ENCODE measurements around the gene TRAPPC2B. TPM values are rescaled to one million over a fixed set of nuclear protein-coding genes. Genes with fewer than 3 reads are reported as not detected.
"Not testable (repeated sequence)": the region's sequence is repeated elsewhere in the genome, so short reads cannot be mapped to it uniquely, and the experiment has no call there.

Gene TRAPPC2B
- total RNA-seq, 1 donor from 2014 or later, result 15.8 TPM

- DNase-seq, result not testable (repeated sequence)
Observed at GRCh38 chr19:57374647-57375046, 11.3 kb downstream of the TRAPPC2B start.

- DNase-seq, result no peak
Observed at GRCh38 chr19:57376151-57376550, 12.8 kb downstream of the TRAPPC2B start.

- DNase-seq, result no peak
Observed at GRCh38 chr19:57377498-57378146, 14.3 kb downstream of the TRAPPC2B start.

DNA sequence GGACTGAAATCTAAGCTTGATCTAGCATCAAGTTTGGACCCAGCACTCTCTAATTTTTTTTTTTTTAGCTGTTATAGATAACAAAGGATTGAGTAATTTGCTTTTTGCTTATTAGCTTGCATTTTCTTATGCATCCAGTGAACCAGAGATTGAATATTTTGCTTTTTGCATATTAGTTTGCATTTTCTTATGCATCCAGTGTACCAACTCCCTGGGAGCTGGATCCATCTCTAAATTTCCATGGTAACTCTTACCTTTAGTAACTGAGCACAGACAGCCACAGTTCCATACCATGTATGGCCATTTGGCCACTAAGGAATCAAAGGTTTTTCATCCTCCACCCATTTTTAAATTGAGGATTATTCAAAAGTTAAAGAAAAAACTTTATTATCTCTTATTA lies 17.6 kb downstream of the TRAPPC2B start:
- DNase-seq, result no peak

DNA sequence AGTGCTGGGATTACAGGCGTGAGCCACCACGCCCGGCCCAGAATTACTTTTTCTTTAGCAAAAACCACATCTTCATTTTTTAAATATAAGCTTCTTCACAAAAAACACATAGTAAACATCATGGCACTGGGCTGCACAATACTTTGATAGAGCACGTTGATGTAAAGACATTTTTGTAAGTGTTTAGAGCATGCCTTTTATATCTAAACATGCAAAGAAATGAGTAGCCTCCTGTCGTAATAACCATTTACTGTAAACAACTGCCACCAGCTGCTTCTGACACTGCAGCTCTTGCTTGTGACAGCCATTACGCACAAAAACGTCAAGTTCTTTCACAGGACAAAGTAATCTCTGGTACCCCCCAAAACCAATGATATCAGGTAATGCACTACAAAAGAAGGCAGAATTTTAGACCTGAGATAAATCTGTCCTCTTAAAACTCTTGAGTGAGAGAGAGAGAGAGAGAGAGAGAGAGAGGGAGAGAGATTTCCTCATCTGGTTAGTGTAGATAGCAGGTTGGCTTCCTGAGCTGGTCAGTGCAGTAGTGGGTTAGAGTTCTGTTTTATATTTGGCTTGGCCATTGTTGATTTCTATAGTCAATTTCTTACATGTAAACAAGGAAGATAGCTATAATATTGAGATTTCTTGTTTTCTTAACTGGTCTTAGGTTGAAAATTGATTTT lies 19.6 kb downstream of the TRAPPC2B start:
- no peak for DNase-seq

- DNase-seq, result no peak
Observed at GRCh38 chr19:57389194-57389729, 25.9 kb downstream of the TRAPPC2B start.

- DNase-seq, result peak; percentile 99
Observed at GRCh38 chr19:57389730-57390598, 26.6 kb downstream of the TRAPPC2B start, which contains the start of gene ZNF548. Gene ZNF548 (plus strand): TSS chr19:57389854. CDS start chr19:57390100, 246 bp downstream.

DNA sequence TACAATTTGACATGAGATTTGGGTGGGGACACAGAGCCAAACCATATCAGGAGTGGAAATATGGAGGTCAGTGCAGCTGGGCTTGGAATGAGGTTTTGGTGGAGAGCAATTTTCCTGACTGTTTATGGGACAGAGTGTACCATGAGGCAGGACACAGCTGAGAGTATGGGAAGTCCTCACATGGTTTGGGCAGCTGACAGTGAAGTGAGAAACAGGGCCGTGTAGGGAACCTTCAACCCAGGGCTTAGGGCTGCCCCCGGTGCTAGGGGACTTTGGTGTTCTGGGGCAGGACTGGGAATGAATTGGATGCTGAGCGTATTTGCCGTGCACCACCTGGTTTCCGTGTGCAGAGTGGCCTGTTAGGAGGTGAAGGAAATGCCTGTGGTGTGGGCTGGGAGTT lies 32.4 kb downstream of the TRAPPC2B start:
- no peak for DNase-seq

DNA sequence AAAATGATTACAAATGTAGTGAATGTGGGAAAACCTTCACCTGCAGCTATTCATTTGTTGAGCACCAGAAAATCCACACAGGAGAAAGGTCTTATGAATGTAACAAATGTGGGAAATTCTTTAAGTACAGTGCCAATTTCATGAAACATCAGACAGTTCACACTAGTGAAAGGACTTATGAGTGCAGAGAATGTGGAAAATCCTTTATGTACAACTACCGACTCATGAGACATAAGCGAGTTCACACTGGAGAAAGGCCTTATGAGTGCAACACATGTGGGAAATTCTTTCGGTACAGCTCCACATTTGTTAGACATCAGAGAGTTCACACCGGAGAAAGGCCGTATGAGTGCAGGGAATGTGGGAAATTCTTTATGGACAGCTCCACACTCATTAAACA lies 35.5 kb downstream of the TRAPPC2B start:
- no peak for DNase-seq

DNA sequence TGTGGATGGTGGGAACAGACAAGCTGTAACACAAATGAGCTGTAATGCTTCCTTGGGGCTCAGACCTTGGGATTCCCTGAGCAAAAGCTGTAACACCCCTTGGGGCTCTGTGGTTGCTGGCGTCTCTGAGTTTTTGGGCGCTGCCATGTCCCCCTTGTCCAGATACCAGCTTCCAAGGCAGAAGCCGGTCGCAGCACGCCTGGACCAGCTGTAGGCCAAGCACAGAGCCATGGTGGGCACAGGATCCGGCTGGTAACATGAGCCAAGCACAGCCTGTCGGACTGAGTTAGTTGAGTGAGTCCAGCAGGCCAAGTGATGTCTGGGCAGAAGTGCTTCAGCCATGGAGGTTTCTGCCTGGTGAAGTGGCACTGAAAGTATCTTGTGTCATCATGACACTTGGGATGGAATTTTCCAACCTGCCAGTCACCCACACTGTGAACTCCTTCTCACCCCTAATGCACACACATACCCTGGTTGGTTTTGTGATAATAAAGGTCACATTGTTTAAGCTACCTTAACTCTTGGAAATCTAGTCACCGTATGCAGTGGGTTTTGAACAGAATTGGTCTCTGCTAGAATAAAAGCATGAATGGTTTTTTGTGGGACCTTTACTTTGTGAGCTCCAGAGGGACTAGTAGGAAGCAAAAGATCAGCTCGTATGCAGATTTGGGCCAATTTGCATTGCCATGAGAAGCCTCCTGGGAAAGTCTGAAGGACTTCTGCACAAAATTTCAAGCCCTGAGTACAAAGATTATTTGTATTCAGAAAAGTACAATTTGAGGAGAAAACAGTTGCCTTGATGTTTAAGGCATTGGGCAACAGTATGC lies 40.6 kb downstream of the TRAPPC2B start:
- DNase-seq, result no peak

DNA sequence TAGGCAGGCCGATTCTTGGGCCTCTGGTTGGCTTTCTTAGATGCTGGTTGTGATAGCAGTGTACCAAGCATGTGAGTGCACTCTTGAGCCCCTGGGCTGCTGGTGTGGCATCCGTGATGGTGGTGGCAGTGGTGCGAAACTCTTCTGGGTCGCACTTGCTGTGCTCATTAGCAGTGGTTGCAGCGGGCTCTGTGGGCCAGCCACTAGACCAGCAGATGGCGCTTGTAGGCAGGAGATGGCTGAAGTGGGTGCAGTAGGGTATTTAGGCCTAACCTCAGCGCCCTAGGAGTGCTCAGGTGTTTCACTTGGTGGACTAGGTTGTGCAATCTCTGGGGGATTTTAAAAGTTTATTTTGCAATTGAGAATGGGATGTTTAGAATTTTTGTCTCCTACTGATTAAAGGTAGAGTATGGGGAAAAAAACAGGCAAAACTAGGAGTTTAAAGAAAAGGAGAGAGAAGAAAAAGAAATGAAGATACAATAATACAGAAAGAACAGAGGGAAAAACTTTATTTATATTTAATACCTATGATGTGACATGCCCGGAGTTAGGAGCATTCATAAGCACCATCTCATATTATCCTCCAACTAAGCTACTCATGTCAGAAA lies 43.3 kb downstream of the TRAPPC2B start:
- DNase-seq, result peak; percentile 67

GRCh38 chr19:57410877-57411671 lies 47.7 kb downstream of the TRAPPC2B start, which contains the start of gene ZNF17:
Gene ZNF17 (plus strand): TSS chr19:57411161. CDS start chr19:57413616, 2,455 bp downstream.
- DNase-seq, result peak; percentile 98

Other genes with a start within 250 kb of the TRAPPC2B start
- gene USP29, start 243.6 kb upstream of the TRAPPC2B start, total RNA-seq, result not detected
- gene ZIM3, start 218.3 kb upstream of the TRAPPC2B start, total RNA-seq, result not detected
- gene DUXA, start 196.1 kb upstream of the TRAPPC2B start, total RNA-seq, result not detected
- 52.6 TPM for gene ZNF264, start 172.1 kb upstream of the TRAPPC2B start, total RNA-seq
- not detected for gene AURKC, start 132.5 kb upstream of the TRAPPC2B start, total RNA-seq
- 34.1 TPM for gene ZNF805, start 122.9 kb upstream of the TRAPPC2B start, total RNA-seq
- gene ZNF460, start 83.1 kb upstream of the TRAPPC2B start, total RNA-seq, result 110 TPM
- 19.2 TPM for gene ZNF543, start 43.1 kb upstream of the TRAPPC2B start, total RNA-seq
- 13.5 TPM for gene ZNF304, start 12.3 kb upstream of the TRAPPC2B start, total RNA-seq
- 4.9 TPM for gene ZNF547, start within 50 bp of the TRAPPC2B start, total RNA-seq
- 43.4 TPM for gene ZNF548, start 26.3 kb downstream of the TRAPPC2B start, total RNA-seq
- gene ZNF17, start 47.6 kb downstream of the TRAPPC2B start, total RNA-seq, result 22.5 TPM
- gene ZNF749, start 71.8 kb downstream of the TRAPPC2B start, total RNA-seq, result 15.8 TPM
- 1.2 TPM for gene VN1R1, start 93.6 kb downstream of the TRAPPC2B start, total RNA-seq
- gene ZNF772, start 114.0 kb downstream of the TRAPPC2B start, total RNA-seq, result 25.2 TPM
- 12.0 TPM for gene ZNF419, start 124.2 kb downstream of the TRAPPC2B start, total RNA-seq
- 34.7 TPM for gene ZNF773, start 136.4 kb downstream of the TRAPPC2B start, total RNA-seq
- gene ZNF549, start 163.8 kb downstream of the TRAPPC2B start, total RNA-seq, result 9.3 TPM
- gene ZNF550, start 196.3 kb downstream of the TRAPPC2B start, total RNA-seq, result 15.1 TPM
- 5.4 TPM for gene ZNF416, start 215.4 kb downstream of the TRAPPC2B start, total RNA-seq
- 11.2 TPM for gene ZIK1, start 220.6 kb downstream of the TRAPPC2B start, total RNA-seq
- 5.1 TPM for gene ZNF530, start 236.3 kb downstream of the TRAPPC2B start, total RNA-seq

All from tongue (tissue), 2 donors.